Measurements from ENCODE around the gene ZNF839.
"Not testable (repeated sequence)": the region's sequence is repeated elsewhere in the genome, so short reads cannot be mapped to it uniquely, and the experiment has no call there.

ZNF839 gene

DNA sequence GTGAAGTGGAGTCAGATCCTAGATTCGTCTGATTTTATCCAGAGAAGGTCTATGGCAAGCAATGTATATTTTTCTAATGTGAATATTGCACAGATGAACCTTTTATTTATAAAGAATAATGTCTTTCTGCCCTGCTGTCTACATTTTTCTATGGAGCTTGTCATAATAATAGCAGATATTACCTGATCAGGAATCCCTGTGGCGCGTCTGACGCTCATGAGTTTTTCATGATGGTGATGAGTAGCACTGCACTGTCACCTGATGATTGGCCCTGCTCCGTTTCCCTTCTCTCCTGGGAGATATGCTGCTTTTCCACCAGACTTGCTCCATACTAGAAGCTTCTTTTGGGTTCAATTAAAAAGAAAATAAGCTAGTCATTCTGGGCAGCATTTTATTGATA is 22.7 kb downstream of the ZNF839 start:
- no peak for DNase-seq

DNA sequence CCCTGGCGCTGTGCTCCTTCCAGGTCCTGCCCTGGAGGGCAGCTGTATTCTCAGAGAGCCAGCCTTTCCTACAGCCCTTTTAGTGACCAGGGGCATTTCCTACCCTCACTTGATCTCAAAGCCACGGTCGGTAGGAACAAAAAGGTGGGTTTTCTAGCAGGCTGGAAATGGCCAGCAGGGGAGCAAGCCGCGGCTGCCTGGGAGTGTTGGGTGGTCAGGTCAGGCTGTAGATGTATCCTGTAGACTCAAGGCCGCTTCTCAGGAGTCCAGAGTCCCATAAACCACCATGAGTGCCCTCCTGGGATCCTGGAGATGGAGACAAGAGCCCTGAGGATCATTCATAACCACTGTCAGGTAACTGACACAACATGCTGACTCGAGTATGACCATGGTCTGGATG is 24.5 kb downstream of the ZNF839 start:
- no peak for DNase-seq

DNA sequence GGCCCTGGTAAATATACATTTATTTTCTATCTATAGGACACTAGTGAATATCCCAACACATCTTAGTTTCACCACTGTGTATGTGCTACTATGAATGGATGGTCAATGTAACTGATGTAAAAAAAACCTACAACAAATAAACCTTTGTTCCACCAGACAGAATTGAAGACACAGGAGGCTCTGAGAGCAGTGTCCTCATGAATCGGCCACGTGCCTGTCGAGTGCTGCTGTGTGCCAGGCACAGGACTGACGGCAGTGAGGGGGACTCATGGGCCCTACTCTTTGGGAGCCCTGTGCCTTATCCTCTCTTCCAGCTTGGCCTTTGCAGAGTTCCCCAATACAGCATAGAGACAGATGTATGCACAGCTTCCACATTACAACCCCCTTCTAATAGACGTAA is 24.9 kb downstream of the ZNF839 start:
- no peak for DNase-seq

DNA sequence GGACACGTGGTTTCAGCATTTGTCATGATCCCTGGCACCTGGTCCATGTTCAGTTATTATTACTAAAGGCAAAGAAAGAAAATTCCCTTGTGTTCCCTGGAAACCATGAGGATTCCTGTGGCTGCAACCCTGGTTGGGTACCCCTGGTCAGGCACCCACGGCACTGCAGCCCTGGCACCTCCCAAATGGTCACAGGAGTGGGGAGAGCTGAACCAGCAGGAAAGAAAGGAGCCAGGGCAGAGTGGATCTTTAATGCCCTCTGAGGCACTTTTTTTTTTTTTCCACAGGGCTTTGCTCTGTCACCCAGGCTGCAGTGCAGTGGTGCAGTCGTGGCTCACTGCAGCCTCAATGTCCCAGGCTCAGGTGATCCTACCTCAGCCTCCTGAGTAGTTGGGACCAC is 25.7 kb downstream of the ZNF839 start:
- DNase-seq = no peak

- no peak for DNase-seq
These were observed 27.1 kb downstream of the ZNF839 start for GRCh38 chr14:102346645-102347044.

GRCh38 chr14:102348376-102348775 is 28.8 kb downstream of the ZNF839 start:
- DNase-seq = no peak

DNA sequence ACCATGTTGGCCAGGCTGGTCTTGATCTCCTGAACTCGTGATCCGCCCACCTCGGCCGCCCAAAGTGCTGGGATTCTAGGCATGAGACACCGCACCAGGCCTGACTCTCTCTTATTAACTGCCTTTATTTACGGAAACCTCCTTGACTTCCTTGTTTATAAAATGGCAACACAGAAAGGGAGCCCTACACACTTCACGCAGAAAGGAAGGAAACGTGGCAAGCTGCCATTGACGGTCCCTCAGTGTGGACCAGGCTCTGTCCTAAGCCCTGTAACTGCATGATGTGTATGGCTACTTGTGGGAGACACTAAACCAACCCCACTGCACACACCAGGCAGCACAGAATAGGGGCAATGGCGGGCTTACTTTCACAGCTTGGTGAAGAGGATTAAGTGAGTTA is 31.5 kb downstream of the ZNF839 start:
- no peak for DNase-seq

DNA sequence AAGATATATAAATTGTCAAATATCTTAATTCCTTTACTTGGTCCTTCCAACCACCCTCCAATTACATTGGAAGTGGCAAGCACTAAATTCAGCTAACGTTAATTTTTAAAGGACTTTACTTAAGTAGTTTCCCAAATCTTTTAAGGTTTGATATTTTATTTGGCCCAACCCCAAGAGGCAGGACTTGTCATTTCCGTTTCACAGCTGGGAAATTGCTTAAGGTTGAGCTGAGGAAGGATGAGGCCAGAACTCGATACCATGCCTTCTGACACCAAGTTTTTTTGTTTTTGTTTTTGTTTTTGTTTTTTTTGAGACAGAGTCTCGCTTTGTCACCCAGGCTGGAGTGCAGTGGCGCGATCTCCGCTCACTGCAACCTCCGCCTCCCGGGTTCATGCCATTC is 32.0 kb downstream of the ZNF839 start:
- not testable (repeated sequence) for DNase-seq

DNA sequence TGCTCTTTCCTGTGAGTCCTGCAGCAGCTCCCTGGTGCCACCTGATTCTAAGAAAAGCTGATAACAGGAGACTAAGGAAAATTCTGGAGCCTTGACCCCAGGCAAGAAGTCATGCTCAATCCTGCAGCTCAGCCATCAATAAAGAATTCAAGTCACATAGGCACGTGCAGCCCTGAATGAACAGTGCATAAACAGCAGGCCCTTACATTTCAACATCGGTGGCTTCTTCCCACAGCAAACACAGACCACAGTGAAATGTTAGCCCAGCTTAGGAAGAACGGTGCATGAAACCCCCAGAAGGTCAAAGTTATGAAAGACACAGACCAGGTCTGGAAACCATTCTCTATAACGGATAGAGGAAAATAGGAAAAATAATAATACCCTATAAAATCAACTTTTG is 32.7 kb downstream of the ZNF839 start:
- no peak for DNase-seq

- DNase-seq = no peak
These were observed 33.6 kb downstream of the ZNF839 start for GRCh38 chr14:102353126-102353619.

DNA sequence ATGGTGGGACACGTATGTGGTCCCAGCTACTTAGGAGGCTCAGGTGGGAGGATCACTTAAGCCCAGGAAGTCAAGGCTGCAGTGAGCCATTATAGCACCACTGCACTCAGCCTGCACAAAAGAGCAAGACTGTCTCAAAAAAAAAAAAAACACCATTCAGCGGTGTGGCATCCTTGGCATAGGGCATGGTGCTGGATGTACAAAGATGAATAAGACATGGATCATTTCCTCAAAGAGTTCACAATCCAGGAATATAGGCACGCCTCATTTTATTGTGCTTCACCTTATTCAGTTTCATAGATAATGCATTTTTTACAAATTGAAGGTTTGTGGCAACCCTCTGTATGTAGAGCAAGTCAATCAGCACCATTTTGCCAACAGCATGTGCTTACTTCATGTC is 36.7 kb downstream of the ZNF839 start:
- DNase-seq = no peak

- DNase-seq = no peak
These were observed 39.8 kb downstream of the ZNF839 start for GRCh38 chr14:102359341-102359740.

- no peak for DNase-seq
These were observed 40.8 kb downstream of the ZNF839 start for GRCh38 chr14:102360388-102360787.

DNA sequence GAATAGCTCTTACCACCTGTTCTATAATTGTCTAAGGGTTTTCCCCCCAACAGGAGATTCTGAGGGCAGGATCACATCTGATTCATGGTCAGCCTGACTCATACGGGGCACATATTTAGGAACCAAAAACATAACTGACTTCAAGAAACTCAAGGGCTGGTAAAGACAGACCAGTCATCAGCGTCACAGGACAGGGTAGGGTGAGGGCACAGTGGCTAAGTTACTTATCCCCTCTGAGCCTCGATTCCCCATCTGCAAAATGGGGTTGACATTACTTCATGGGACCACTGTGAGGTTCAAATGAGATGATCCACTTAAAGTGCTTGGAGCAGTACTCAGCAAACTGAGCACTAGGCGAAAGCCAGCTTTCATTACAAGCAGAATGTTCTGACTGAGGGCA is 42.5 kb downstream of the ZNF839 start:
- no peak for DNase-seq

DNA sequence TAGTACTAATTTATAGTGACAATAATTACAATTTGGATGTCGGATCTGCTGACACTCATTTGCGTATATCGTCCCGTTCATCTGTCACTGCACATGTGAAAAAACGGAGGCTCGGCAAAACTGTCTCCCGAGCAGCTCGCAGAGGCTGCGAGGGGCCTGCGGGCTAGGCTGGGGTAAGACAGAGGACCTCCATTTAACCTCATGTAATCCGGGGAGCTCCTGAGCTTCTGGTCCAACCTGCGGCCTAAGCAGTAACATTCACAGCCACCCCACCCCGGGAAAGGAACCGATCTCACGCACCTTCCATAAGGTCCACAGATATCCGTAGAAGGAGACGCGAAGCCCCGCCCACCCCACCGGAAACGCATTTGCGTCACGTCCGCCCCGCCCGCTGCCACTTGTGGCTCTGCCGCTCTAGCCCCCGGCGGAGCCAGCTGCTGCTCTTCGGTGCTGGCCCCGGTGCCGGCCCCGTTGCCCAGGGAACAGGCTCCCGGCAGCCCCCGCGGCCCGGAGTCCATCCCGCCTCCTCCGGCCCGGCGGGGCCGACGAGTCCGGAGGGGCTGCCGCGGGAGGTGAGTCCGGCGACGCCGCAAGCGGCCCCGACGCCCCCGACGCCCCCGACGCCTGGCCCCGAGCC is 43.1 kb downstream of the ZNF839 start, which contains the start of the genes CINP and TECPR2:
Gene CINP (minus strand): TSS at position 346 of the 637 bp plus-strand sequence. CDS start 39 bp downstream, at position 307.
Gene TECPR2 (plus strand): TSS at position 397 of the 637 bp plus-strand sequence. CDS start 13,781 bp downstream, outside the sequence.
- peak; percentile 98 for DNase-seq

DNA sequence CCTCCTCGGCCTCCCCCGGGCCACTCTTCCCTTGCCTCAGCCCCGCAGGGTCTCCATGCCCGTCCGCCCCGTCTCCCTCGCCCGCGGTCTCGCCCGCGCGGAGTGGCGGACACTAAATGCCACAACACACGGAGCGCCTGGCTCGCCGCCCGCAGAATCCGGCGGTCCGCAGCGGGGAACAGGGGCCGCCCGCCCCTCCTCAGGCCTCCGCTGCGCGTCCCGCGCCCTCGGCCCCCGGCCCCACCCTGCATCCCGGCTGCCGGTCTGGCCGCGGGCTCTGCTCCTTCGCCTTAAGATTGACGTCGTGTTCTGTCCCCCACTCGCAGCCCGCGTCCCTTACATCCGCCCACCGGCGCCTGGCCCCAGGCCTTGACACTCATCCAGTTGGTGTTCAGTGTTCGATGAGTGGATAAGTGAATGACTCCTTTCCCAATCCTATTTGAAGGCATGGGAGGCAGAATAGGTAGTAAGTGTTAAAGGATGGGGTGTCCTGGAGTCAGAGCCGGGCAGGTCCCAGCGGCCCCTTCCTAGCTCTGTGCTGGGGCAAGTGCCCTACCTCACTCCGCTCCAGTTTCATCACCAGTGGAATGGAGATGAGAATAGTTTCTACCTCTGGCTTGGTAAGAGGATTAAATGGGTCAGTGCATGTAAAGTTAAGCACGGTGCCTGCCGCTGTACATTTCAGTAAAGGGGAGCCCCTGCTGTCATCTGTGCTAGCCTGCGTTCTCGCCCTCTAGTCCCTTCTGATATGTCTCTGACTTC is 43.8 kb downstream of the ZNF839 start:
- DNase-seq = no peak

GRCh38 chr14:102370305-102370809 is 50.8 kb downstream of the ZNF839 start:
- no peak for DNase-seq

GRCh38 chr14:102371361-102371760 is 51.8 kb downstream of the ZNF839 start:
- no peak for DNase-seq

GRCh38 chr14:102373110-102373509 is 53.6 kb downstream of the ZNF839 start:
- DNase-seq = no peak

DNA sequence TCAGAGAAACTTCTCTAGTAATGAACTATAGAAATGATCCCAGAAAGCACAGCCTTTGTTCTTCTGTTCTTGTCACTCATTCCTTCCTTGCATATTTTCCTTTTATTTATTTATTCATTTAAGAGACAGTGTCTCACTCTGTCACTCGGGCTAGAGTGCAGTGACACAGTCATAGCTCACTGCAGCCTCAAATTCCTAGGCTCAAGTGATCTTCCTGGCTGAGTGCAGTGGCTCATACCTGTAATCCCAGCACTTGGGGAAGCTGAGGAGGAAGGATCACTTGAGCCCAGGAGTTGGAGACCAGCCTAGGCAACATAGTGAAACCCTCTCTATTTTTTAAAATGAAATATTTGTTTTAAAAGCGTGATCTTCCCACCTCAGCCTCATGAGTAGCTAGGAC is 54.7 kb downstream of the ZNF839 start:
- no peak for DNase-seq

DNA sequence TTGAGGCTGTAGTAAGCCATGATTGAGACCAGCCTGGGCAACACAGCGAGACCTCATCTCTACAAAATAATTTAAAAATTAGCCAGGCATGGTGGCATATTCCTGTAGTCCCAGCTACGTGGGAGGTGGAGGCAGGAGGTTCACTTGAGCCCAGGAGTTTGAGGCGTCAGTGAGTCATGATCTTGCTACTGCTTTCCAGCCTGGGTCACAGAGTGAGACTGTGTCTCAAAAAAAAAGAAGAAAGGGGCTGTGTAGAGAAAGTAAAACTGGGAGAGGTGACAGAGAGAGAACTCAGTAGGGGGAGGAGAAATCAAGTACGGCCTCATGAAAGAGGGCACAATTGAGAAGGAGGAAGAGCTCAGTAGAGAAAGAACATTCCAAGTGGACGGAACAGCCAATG is 55.6 kb downstream of the ZNF839 start:
- no peak for DNase-seq

DNA sequence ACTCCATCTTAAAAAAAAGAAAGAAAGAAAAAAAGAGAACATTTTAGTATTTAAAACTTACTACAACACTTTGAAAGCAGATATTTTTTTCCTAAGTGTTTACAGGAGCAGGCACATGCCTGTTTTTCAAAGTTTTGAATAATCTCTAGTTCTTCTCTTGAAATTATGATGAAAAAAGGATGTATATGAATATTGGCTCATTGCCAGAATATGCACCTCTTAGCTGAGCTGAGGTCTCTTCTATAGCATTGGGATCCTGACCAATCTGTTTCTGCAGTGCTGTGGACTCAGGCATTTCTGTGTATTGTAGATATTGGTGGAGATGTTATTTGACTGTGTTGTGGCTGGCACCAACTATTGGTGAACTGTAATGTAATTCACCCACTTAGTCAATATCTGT is 58.1 kb downstream of the ZNF839 start:
- no peak for DNase-seq

GRCh38 chr14:102378830-102379229 is 59.3 kb downstream of the ZNF839 start:
- DNase-seq = no peak

GRCh38 chr14:102387086-102387485 is 67.5 kb downstream of the ZNF839 start:
- DNase-seq = no peak

Data from right hindlimb (tissue), 1 donor.